HG03457 (cell line): ENCODE measurements around the gene CBFA2T3.

Experiments
- ATAC-seq: cut with Tn5 transposase; IDR thresholded peaks from one replicate; pipeline ENCODE4 v1.9.1; 2021; ENCODE audit warnings: moderate number of reproducible peaks; ENCODE audit not compliant: unreplicated experiment

Gene CBFA2T3

DNA sequence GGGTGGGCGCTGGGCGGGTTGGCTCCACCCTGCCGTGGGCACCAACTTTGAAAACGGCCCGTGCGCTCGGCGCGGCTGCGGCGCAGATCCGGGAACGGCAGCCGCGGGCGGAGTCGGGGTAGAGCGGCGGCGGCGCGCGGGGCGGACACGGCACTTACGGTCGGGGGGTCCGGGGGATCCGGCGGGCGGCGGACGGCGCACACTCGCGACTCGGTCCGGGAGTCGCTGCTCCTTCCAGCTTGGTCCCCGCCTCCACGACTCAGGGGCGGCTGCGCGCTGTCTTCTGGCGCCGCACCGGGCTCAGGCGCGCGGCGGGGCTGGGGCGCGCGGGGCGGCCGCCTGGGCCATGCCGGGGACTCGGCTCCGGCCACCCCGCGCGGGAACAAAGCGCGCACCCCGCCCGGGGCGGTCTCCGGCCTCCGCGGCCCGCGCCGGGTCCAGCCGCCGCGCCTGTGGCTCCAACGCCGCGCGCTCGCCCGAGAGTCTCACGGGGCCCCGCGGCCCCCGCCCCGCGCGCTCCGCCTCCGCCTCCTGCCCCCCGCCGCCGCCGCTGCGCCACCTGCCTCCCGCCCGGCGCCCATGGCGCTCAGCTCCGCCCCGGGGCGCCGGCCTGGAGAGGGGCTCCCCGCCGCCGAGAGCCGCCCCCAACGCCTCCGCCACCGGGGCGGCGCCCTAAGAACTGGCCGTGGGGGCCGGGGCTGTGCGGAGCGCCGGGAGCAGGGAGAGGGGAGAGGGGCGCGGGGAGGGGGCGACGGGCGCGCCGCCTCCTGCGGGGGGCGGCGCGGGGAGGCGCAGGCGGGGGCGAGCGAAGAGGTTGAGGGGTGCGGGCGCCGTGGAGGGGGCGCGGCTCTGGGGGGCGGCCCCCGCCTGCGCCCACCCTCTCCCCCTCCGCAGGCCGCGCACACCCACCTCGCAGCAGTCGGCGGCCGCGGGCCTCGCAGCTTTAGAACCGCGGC is 35.9 kb downstream of the CBFA2T3 start:
- ATAC-seq: no peak

DNA sequence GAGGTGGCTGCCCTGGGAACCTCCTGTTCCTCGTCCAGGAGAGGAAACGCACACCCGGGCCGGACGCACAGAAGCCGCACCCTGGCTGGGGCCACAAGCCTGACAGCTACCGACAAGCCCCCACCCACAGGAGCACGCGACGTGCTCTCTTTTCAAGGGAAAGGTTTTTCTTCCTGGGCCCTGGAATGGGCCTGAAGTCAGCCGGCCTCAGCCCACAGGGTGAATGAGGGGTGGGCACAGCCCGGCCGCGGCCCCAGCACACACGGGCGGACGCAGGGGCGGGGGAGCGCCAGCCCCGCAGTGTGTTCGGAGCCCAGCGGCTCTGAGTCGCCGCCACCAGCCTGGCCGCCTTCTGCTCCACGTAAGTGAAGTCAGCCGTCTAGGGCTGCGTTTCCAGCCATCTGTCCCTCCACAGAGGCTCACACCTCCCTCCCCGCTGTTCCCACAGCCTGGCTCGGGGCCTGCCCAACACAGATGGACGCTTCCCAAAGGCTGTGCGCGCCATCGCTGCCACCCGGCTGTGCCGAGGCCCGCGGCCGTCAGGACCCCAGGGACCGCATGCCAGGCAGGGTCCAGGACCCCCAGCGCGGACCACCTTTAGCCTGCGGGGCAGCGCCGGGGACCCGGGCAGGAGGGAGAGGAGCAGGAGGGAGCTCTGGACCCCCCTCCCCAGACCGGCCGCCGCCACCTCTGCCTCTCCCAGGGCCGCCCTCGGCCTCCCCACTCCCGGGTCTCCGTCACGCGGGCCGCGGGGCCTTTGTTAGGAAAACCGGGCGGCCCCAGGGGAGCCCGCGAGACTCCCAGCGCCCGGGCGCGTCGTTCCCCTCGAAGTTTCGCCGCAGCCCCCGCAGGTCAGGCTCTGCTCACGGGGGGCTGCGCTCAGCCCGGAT is 36.8 kb downstream of the CBFA2T3 start:
- no peak for ATAC-seq

GRCh38 chr16:88939245-88939971 is 37.6 kb downstream of the CBFA2T3 start:
- ATAC-seq: no peak

DNA sequence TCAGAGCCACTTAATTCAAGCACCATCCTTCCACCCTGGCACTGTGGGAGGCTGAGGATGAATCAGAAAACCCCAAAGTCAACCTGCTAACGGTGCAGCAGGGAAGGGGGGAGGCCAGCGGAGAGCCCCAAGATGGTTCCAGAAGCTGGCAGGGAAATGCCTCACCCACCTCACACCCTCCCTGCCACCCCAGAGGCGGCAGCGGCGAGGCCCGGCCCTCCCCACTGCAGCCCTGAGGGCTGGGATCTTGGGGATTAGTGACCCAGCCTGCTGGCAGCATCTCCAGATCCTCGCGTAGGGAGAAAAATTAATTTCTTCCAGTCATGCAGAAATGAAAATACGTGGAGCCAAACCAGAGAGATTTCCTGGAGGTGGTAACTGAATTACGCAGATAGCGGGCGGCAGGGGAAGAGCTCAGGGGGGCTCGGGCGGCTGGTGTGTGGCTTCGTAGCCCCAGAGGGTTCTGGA is 38.2 kb downstream of the CBFA2T3 start:
- ATAC-seq: no peak

- no peak for ATAC-seq
Measured at GRCh38 chr16:88938119-88938776, 38.8 kb downstream of the CBFA2T3 start.

GRCh38 chr16:88937206-88937621 is 39.8 kb downstream of the CBFA2T3 start:
- ATAC-seq: no peak

DNA sequence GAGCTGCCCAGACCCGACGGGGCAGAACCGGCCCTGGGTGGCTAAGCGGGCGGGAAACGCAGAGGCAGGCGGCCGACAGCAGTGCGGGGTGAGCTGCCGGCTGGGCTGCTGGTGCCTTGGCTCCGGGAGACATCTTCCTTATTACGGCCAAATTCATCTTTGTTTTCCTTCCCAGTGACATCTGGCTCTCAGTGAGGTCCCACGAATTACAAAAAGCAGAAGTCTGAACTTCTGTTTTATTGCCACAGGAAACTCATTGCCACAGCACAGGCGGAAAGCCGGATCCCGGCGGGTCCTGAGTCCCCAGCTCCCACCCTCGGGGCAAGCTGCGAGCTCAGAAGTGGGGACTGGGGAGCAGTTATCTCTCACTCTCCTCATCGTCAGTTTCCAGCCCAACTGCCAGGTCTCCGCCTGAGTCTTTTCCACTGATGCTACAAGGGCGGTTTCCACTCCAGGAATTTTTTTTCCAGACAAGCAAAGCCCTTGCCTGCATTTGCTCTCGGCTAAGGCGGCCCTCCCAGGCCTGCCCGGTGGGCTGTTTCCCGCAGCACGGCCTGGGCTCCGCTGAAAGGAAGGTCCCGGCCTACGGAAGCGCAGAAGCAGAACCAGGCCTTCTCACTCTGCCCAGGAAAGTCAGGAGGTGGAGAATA is 40.3 kb downstream of the CBFA2T3 start:
- ATAC-seq: no peak

- no peak for ATAC-seq
Measured at GRCh38 chr16:88936008-88936555, 40.9 kb downstream of the CBFA2T3 start.

DNA sequence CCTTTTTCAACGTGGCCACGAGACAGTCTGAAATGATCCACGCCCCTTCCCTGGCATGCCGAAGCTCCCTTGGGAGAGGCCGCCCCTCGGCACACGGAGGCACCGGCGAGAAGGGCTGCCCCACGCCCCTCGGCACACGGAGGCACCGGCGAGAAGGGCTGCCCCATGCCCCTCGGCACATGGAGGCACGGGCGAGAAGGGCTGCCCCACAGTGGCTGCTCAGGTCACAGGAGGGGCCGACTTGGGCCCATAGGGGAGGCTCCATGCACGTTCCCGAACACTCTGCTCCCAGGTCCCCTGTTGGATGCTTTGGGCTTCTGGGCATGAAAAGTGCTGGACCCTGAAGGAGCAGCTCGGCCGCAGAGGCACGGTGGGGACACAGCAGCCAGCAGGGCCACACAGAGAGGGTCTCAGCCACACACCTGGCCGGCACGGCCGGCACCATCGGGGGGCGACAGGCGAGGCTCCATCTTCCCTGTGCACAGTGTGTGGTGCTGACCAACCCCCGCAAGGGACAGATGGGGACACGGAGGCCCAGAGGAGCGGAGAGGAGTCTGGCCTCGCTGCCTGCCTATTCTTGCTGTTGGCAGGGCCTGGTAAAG is 42.8 kb downstream of the CBFA2T3 start:
- ATAC-seq: no peak

DNA sequence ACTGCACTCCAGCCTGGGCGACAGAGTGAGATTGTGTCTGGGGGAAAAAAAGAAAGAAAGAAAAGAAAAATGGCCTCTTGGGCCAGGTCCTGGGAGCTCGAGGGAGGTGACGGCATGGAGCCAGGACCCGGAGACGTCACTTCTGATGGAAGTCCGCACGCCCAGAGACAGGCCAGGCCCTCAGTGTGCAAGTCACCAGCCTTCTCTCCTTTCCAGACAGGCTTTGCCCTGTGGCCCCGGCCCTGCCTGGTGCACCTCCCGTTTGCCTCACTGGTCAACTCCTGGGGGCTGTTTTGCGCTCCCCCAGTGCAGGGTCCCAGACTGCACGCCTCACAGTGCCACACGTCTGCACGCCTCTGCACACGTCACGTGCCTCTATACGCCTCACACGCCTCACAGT is 44.1 kb downstream of the CBFA2T3 start:
- no peak for ATAC-seq

- ATAC-seq: no peak
Measured at GRCh38 chr16:88931936-88932335, 45.1 kb downstream of the CBFA2T3 start.

- ATAC-seq: no peak
Measured at GRCh38 chr16:88931373-88931900, 45.6 kb downstream of the CBFA2T3 start.

GRCh38 chr16:88930716-88931115 is 46.3 kb downstream of the CBFA2T3 start:
- no peak for ATAC-seq

DNA sequence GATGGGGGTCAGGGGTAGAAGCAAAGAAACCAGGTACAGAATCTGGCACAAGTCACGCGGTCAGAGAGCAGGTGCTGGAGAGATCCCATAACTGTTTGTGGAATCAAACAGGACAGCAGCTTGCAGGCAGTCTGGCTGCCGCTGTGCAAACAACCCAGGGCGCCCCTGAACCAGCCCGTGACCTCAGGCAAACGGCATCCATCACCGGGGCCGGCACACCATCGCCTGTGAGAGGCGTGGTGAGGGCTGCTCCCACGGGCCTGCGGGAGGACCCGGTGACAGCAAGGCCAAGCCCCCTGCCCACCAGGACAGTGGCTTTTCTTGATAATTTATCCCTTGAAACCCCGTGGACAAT is 47.9 kb downstream of the CBFA2T3 start:
- ATAC-seq: no peak

DNA sequence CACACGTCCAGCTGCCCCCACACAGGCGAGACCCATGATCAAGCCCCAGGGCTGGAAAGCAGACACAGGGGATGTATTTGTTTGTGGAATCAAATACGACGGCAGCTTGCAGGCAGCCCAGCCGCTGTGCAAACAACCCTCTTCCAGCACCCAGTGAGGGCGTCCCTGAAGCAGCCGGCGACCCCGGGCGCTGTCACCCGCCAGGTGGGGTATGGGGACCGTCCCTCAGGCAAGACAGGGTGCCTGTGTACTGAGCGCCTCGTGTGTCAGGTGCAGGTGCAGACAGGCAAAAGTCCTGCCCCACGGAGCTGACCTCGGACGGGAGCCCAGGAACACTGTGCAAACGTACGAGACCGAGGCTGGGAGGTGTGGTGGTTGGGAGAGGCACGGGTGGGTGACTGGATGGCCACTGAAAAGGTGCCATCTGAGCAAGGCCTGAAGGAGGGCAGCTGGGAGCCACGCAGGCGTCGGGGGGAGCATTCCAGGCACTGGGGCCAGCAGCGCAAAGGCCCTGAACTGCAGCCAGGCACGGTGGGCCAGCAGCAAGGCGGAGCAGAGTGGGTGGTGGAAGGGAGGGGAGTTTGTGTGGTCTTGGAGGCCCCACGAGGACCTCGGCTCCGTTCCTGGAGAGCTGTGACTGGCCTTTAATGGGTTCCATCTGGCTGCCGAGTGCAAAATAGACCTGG is 48.5 kb downstream of the CBFA2T3 start:
- ATAC-seq: no peak

DNA sequence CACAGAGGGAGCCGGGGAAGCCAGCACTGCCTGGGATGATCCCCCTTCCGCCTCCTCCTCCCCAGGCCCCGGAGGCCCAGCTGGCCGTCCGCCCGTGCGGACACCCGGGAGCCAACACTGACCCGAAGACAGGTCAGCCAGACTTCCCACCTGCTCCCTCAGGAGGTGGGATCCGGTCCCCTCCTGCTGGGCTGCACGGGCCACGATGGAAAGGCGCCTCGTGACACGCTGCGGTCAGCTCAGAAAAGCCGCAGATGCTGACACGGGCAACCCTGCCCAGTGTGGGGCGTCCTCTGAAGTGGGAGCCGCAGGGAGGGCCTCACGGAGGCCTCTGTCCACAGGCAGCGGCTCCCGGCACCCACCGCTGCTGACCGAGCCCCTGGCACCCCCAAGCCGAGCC is 49.3 kb downstream of the CBFA2T3 start:
- no peak for ATAC-seq

- ATAC-seq: no peak
Measured at GRCh38 chr16:88927010-88927409, 50.0 kb downstream of the CBFA2T3 start.

DNA sequence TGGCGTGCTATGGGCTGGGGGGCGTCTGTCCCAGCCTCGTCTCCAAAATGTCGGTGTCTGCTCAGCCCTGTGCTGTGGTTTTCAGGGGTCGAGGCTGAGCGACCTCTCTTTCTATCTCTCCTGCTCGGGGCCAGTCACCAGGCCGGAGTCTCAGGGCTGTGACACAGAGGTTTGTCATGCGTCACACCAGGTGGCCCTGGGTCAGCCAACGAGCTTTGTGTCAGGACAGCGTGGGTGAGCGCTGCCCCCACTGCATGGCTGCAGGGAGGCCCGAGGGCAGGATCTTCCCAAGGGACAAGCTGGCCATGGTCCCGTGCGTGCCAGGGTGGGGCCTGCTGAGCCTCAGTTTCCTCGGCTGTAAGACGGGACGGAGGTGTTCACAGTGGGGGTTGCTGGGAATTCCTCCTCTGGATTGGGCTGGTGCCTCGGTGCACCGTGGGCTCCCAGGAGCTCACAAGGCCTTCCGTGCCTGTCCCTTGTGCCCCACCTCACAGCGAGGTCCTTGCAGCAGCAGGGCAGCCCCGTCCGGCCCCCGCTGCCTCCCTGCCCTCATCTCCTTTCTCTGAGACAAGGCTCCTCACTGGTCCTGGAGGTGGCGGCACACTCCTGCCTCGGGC is 50.5 kb downstream of the CBFA2T3 start:
- ATAC-seq: no peak
